Stimulated activated naive CD8-positive, alpha-beta T cell treated with anti-CD3 and anti-CD28 coated beads, Interleukin-15, amount 100 ng/mL, for 72 hours (primary cell): ENCODE measurements around the gene B4GAT1.
"Not testable (repeated sequence)": the region's sequence is repeated elsewhere in the genome, so short reads cannot be mapped to it uniquely, and the experiment has no call there.

Source experiments
- ATAC-seq: fragments of 150-1000 bp; cut with Tn5 transposase; 2 replicates; pipeline ENCODE4 v1.10.0; 2021; ENCODE audit warnings: mild to moderate bottlenecking, moderate library complexity
- DNase-seq, 2 donors: peaks; one replicate each; pipeline ENCODE4 v3.0.0; 2021 to 2022
- H3K27ac Mint-ChIP-seq, 2 donors: one replicate each; pipeline ENCODE4 v1.8.0; 2022; ENCODE audit warnings: mild to moderate bottlenecking in 2 of 2, mixed read lengths in 2 of 2, moderate library complexity in 2 of 2
- H3K27me3 Mint-ChIP-seq: one replicate; pipeline ENCODE4 v1.8.0; 2022; ENCODE audit warnings: mixed read lengths
- H3K4me1 Mint-ChIP-seq: one replicate; pipeline ENCODE4 v1.8.0; 2022; ENCODE audit warnings: mild to moderate bottlenecking, mixed read lengths
- H3K4me3 Mint-ChIP-seq, 2 donors: one replicate each; pipeline ENCODE4 v1.8.0; 2022; ENCODE audit warnings: mild to moderate bottlenecking in 2 of 2, mixed read lengths in 2 of 2, moderate library complexity in 1 of 2
- H3K9me3 Mint-ChIP-seq, 2 donors: one replicate each; pipeline ENCODE4 v1.8.0; 2022; ENCODE audit warnings: mixed read lengths in 2 of 2

Gene B4GAT1

DNA sequence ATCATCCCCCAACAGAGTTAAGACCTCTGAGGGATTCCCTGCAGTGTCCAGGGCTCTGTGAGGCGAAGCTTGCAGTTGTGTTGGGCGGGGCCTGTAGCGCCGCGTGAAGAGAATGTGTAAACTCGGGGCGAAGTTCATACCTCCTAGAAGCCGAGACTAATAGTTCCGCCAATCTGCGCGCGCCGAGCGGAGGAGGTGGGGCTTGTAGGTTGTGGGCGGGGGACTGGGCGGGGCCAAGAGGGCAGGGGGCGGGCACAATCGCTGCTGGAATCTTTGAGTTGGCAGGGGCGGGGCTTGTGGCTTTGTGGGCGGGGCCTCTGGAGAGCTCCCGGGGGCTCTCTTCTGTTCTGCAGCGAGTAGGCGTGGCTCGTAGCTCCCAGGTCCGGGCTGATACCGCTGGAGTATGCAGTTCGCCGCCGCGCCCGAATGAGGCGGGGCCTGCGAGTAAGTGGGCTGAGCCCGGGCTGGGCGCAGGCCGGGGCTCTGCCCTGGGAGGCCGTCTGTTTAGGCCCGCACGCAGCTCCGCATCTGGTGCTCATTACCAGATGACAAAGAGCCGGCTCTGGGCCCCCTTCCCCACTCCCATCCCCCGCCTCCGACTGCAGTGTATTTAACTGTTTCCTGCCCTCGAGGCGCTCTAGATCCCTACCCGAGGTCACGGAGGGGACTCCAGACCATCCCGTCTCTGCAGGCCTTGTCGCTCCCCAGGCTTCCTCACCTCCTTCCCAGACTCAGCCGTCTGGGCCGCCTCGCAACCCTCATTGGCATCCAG is 34.7 kb downstream of the B4GAT1 start:
- Mint-ChIP-seq H3K4me1 (peaks cover 48% of the 10 kb centered on the region), H3K4me3 (peak overlapping the region; percentile 91 to 95), H3K27ac (peak overlapping the region; percentile 98 to 99), H3K27me3 (no peaks in the 10 kb centered on the region), H3K9me3 (no peaks in the 10 kb centered on the region)
- ATAC-seq (peak; percentile 78), DNase-seq (peak; percentile 99)

- Mint-ChIP-seq H3K27me3 (no peaks in the 10 kb centered on the region), H3K4me3 (peak overlapping the region; percentile 91 to 95), H3K4me1 (peaks cover 41% of the 10 kb centered on the region), H3K27ac (peak overlapping the region; percentile 98 to 99), H3K9me3 (no peaks in the 10 kb centered on the region)
- ATAC-seq (peak; percentile 77), DNase-seq (peak; percentile 99 to 100)
Observed at GRCh38 chr11:66311965-66312548, 35.4 kb downstream of the B4GAT1 start.

DNA sequence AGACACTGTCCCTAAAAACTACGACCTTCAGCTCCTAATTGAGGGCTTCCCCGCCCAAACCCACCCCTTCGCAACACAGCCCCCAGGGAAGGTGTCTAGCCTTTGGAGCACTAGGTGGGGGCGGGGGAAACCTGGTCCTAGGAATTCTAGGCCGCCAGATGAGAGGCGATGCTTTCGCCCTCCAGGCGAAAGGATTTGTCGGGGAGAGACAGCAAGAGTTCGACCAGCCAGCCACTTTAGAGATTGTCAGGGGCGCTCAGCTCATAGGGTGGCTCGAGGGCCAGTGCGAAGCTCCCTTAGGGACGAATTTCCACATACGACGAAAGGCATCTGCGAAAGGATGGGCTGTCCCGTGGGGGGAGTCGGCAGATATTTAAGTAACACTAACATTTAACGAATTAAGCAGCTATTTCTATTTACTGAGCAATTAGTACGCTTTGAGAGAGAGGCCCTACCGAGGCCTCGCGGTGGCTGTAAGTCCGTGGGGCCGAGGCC is 35.9 kb downstream of the B4GAT1 start:
- DNase-seq (no peak), ATAC-seq (no peak)
- Mint-ChIP-seq H3K4me1 (peaks cover 40% of the 10 kb centered on the region), H3K4me3 (peak overlapping the region; percentile 91 to 95), H3K27ac (peak overlapping the region; percentile 96 to 99), H3K27me3 (no peaks in the 10 kb centered on the region), H3K9me3 (no peaks in the 10 kb centered on the region)

GRCh38 chr11:66310803-66311440 is 36.5 kb downstream of the B4GAT1 start:
- not testable (repeated sequence) for ATAC-seq, H3K4me3 Mint-ChIP-seq, H3K27me3 Mint-ChIP-seq, DNase-seq, H3K9me3 Mint-ChIP-seq, H3K27ac Mint-ChIP-seq
- peaks cover 35% of the 10 kb centered on the region for H3K4me1 Mint-ChIP-seq

DNA sequence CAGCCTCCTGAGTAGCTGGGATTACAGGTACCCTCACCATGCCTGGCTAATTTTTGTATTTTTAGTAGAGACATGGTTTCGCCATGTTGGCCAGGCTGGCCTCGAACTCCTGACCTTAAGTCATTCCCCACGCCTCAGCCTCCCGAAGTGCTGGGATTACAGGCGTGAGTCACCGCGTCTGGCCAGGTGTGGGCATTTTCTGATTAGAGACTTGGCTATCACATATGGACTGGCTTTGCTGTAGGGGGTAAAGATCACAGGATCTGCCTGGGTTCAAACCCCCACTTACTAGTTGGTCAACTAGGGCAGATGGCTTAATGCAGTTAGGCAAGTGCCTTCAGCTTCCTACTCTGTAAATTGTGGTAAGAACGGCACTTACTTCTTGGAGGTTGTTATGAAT is 37.1 kb downstream of the B4GAT1 start:
- ATAC-seq, result no peak
- no peak overlapping the region for H3K27ac Mint-ChIP-seq
- peaks cover 29% of the 10 kb centered on the region for H3K4me1 Mint-ChIP-seq
- H3K4me3 Mint-ChIP-seq, result no peak overlapping the region
- H3K27me3 Mint-ChIP-seq, result no peaks in the 10 kb centered on the region
- no peaks in the 10 kb centered on the region for H3K9me3 Mint-ChIP-seq
- DNase-seq, result no peak

DNA sequence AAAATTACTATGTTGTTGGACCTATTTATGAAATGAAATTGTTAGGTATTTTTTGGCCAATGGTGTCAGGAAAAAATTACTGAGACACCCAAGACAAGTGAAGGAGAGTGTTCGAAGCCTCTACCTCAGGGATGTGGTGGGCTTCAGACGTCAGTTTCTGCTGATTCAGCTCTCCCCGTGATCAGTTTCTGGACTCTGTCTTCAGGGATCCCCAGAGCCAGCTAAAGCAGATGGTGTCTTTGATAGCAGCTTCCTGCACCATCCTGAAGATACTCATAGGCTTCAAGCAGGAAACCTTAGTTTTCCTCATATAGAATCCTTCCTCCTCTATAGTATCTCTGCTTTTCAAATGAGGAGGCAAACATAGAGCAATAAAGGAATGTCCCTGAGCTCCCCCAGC is 38.0 kb downstream of the B4GAT1 start:
- Mint-ChIP-seq H3K27ac (no peak overlapping the region), H3K4me3 (no peak overlapping the region), H3K27me3 (no peaks in the 10 kb centered on the region), H3K9me3 (no peaks in the 10 kb centered on the region), H3K4me1 (peaks cover 21% of the 10 kb centered on the region)
- no peak for ATAC-seq
- DNase-seq, result no peak

GRCh38 chr11:66302656-66303055 is 44.8 kb downstream of the B4GAT1 start:
- Mint-ChIP-seq H3K27ac (peak overlapping the region in 1 of 2 donors; percentile 21), H3K4me1 (no peaks in the 10 kb centered on the region)

GRCh38 chr11:66299186-66299585 is 48.2 kb downstream of the B4GAT1 start:
- ATAC-seq (no peak), DNase-seq (no peak)
- no peak overlapping the region for H3K27ac Mint-ChIP-seq
- no peaks in the 10 kb centered on the region for H3K4me1 Mint-ChIP-seq
- H3K4me3 Mint-ChIP-seq, result no peak overlapping the region
- no peaks in the 10 kb centered on the region for H3K9me3 Mint-ChIP-seq
- H3K27me3 Mint-ChIP-seq, result peaks cover 15% of the 10 kb centered on the region

More at GRCh38 chr11:66302656-66303055, 44.8 kb downstream of the B4GAT1 start:
- ATAC-seq (no peak), DNase-seq (no peak)
- Mint-ChIP-seq H3K9me3 (no peaks in the 10 kb centered on the region), H3K27me3 (no peaks in the 10 kb centered on the region), H3K4me3 (no peak overlapping the region)

GRCh38 chr11:66297610-66298009 is 49.8 kb downstream of the B4GAT1 start:
- Mint-ChIP-seq H3K4me1 (peaks cover 5% of the 10 kb centered on the region), H3K4me3 (no peak overlapping the region), H3K27me3 (peaks cover 30% of the 10 kb centered on the region), H3K27ac (no peak overlapping the region), H3K9me3 (no peaks in the 10 kb centered on the region)
- ATAC-seq (no peak), DNase-seq (no peak)
